Effector CD4-positive, alpha-beta T cell (primary cell): Measurements from ENCODE around the gene KCNE4. TPM values are rescaled to one million over a fixed set of nuclear protein-coding genes. Genes with fewer than 3 reads are reported as not detected.

Experiments
- DNase-seq: peaks from one replicate; pipeline ENCODE4 v3.0.0-alpha.2; 2020
- total RNA-seq: gene quantifications from one replicate; lab custom pipeline; 2026; lab: John Stamatoyannopoulos, UW

The KCNE4 gene
- total RNA-seq, result not detected

GRCh38 chr2:223051693-223052289 lies at the start of gene KCNE4:
TSS of gene KCNE4 (plus strand) at chr2:223052190. CDS start at chr2:223052831, 641 bp downstream.
- no peak for DNase-seq

- DNase-seq, result no peak
Observed at GRCh38 chr2:223003191-223003590, 48.8 kb upstream of the KCNE4 start.

GRCh38 chr2:223005496-223005895 lies 46.5 kb upstream of the KCNE4 start:
- no peak for DNase-seq

- DNase-seq, result no peak
Observed at GRCh38 chr2:223007531-223007930, 44.5 kb upstream of the KCNE4 start.

GRCh38 chr2:223008162-223008561 lies 43.8 kb upstream of the KCNE4 start:
- no peak for DNase-seq

- DNase-seq, result no peak
Observed at GRCh38 chr2:223008956-223009355, 43.0 kb upstream of the KCNE4 start.

GRCh38 chr2:223010641-223011040 lies 41.3 kb upstream of the KCNE4 start:
- no peak for DNase-seq

GRCh38 chr2:223012291-223012690 lies 39.7 kb upstream of the KCNE4 start:
- DNase-seq, result no peak

- no peak for DNase-seq
Observed at GRCh38 chr2:223019390-223019930, 32.5 kb upstream of the KCNE4 start.

GRCh38 chr2:223019987-223020717 lies 31.8 kb upstream of the KCNE4 start:
- DNase-seq, result no peak

GRCh38 chr2:223020971-223021675 lies 30.9 kb upstream of the KCNE4 start:
- no peak for DNase-seq

GRCh38 chr2:223026357-223027110 lies 25.5 kb upstream of the KCNE4 start:
- no peak for DNase-seq

GRCh38 chr2:223027442-223027841 lies 24.5 kb upstream of the KCNE4 start:
- DNase-seq, result no peak

- DNase-seq, result no peak
Observed at GRCh38 chr2:223029287-223029686, 22.7 kb upstream of the KCNE4 start.

GRCh38 chr2:223032187-223033142 lies 19.5 kb upstream of the KCNE4 start:
- no peak for DNase-seq

- no peak for DNase-seq
Observed at GRCh38 chr2:223034221-223034975, 17.6 kb upstream of the KCNE4 start.

- no peak for DNase-seq
Observed at GRCh38 chr2:223036790-223037444, 15.1 kb upstream of the KCNE4 start.

- no peak for DNase-seq
Observed at GRCh38 chr2:223037445-223037800, 14.6 kb upstream of the KCNE4 start.

- no peak for DNase-seq
Observed at GRCh38 chr2:223039618-223040017, 12.4 kb upstream of the KCNE4 start.

GRCh38 chr2:223040527-223040926 lies 11.5 kb upstream of the KCNE4 start:
- DNase-seq, result no peak
